ENCODE results near the gene CD9.

CD9 gene

DNA sequence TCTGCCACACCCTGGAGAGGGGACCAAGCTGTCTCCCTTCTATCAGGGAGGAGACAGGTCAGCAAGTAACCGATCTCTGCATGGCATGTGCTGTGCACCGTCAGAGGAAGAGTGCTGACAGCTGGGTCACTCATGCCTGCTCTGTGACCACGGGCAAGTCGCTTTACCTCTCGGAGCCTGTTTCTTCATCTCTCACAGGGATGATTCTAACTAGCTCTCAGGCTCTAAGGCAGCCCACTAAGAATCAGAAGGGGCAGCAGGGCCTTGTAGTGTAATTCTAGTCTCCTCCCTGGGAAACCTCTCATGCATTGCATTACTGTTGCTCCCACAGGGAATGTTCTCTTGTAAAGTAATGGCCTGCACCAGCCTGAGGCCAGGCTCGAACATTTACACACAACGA is 11.9 kb downstream of the CD9 start:
- TF ChIP-seq ESRRG (CRISPR knock-in tag; IDR thresholded peaks at IDR 0.05) (no peak), BACH2 (CRISPR knock-in tag; IDR thresholded peaks at IDR 0.05; ENCODE audit: borderline replicate concordance) (no peak)
- TF ChIP-seq, protein P1, sequence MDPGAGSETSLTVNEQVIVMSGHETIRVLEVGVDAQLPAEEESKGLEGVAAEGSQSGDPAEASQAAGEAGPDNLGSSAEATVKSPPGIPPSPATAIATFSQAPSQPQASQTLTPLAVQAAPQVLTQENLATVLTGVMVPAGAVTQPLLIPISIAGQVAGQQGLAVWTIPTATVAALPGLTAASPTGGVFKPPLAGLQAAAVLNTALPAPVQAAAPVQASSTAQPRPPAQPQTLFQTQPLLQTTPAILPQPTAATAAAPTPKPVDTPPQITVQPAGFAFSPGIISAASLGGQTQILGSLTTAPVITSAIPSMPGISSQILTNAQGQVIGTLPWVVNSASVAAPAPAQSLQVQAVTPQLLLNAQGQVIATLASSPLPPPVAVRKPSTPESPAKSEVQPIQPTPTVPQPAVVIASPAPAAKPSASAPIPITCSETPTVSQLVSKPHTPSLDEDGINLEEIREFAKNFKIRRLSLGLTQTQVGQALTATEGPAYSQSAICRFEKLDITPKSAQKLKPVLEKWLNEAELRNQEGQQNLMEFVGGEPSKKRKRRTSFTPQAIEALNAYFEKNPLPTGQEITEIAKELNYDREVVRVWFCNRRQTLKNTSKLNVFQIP (CRISPR knock-in tag; IDR thresholded peaks at IDR 0.05; ENCODE audit: borderline replicate concordance, low read depth): no peak
- no peak for ATAC-seq

GRCh38 chr12:6213969-6214368 is 13.8 kb downstream of the CD9 start:
- ATAC-seq: no peak
- TF ChIP-seq, protein P1 (CRISPR knock-in tag; IDR thresholded peaks at IDR 0.05; ENCODE audit: borderline replicate concordance, low read depth): no peak
- TF ChIP-seq ZC3H10 (CRISPR knock-in tag; IDR thresholded peaks at IDR 0.05): no peak
- TF ChIP-seq, protein P2, sequence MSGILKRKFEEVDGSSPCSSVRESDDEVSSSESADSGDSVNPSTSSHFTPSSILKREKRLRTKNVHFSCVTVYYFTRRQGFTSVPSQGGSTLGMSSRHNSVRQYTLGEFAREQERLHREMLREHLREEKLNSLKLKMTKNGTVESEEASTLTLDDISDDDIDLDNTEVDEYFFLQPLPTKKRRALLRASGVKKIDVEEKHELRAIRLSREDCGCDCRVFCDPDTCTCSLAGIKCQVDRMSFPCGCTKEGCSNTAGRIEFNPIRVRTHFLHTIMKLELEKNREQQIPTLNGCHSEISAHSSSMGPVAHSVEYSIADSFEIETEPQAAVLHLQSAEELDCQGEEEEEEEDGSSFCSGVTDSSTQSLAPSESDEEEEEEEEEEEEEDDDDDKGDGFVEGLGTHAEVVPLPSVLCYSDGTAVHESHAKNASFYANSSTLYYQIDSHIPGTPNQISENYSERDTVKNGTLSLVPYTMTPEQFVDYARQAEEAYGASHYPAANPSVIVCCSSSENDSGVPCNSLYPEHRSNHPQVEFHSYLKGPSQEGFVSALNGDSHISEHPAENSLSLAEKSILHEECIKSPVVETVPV (CRISPR knock-in tag; IDR thresholded peaks at IDR 0.05): no peak
- TF ChIP-seq, protein P3, sequence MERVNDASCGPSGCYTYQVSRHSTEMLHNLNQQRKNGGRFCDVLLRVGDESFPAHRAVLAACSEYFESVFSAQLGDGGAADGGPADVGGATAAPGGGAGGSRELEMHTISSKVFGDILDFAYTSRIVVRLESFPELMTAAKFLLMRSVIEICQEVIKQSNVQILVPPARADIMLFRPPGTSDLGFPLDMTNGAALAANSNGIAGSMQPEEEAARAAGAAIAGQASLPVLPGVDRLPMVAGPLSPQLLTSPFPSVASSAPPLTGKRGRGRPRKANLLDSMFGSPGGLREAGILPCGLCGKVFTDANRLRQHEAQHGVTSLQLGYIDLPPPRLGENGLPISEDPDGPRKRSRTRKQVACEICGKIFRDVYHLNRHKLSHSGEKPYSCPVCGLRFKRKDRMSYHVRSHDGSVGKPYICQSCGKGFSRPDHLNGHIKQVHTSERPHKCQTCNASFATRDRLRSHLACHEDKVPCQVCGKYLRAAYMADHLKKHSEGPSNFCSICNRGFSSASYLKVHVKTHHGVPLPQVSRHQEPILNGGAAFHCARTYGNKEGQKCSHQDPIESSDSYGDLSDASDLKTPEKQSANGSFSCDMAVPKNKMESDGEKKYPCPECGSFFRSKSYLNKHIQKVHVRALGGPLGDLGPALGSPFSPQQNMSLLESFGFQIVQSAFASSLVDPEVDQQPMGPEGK (CRISPR knock-in tag; IDR thresholded peaks at IDR 0.05; ENCODE audit: borderline replicate concordance): no peak

DNA sequence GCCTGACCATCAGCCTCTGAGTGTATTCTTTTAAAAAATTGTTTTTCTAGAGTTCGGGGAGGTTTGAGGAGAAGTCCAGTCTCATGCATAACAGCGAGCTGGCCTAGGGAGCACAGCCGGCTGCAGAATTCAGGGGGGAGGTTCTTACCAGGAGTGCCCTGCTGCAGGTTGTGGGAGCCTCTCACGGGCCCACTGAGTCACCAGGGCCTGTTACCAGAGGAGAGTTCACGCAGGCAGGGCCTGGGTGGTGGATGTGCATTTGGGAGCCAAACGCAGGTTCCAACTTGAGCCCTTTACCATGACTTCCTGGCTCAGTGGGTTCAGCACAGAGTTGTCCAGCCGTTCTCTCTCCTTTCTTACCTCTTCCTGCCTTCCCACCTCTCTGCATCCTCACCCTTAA is 14.4 kb downstream of the CD9 start:
- TF ChIP-seq ZFP30 (CRISPR knock-in tag; IDR thresholded peaks at IDR 0.05): no peak
- TF ChIP-seq ARNTL (CRISPR knock-in tag; IDR thresholded peaks at IDR 0.05; ENCODE audit: borderline replicate concordance, low read depth): no peak
- TF ChIP-seq, protein P2 (CRISPR knock-in tag; IDR thresholded peaks at IDR 0.05): no peak
- TF ChIP-seq SNAI2 (CRISPR knock-in tag; IDR thresholded peaks at IDR 0.05): no peak
- no peak for TF ChIP-seq ZNF8 (CRISPR knock-in tag; IDR thresholded peaks at IDR 0.05)
- no peak for TF ChIP-seq OSR1 (CRISPR knock-in tag; IDR thresholded peaks at IDR 0.05)
- TF ChIP-seq ZC3H10 (CRISPR knock-in tag; IDR thresholded peaks at IDR 0.05): no peak
- ATAC-seq: no peak

- ATAC-seq: no peak; the same call in 1 of the 3 replicates
Observed at GRCh38 chr12:6215120-6215807, 15.1 kb downstream of the CD9 start.

More at GRCh38 chr12:6215120-6215807, 15.1 kb downstream of the CD9 start:
- TF ChIP-seq, protein P2 (CRISPR knock-in tag; IDR thresholded peaks at IDR 0.05): no peak
- TF ChIP-seq BACH2 (CRISPR knock-in tag; IDR thresholded peaks at IDR 0.05; ENCODE audit: borderline replicate concordance) (no peak), RARB (CRISPR knock-in tag; IDR thresholded peaks at IDR 0.05) (no peak), TCF4 (CRISPR knock-in tag; IDR thresholded peaks at IDR 0.05; ENCODE audit: borderline replicate concordance) (no peak), ZFP30 (CRISPR knock-in tag; IDR thresholded peaks at IDR 0.05) (no peak)
- TF ChIP-seq, protein P3 (CRISPR knock-in tag; IDR thresholded peaks at IDR 0.05; ENCODE audit: borderline replicate concordance): no peak
- TF ChIP-seq, protein P1 (CRISPR knock-in tag; IDR thresholded peaks at IDR 0.05; ENCODE audit: borderline replicate concordance, low read depth): no peak

Measured in SK-N-SH treated with all-trans-retinoic acid at 6 μM for 48 hours (cell line).